Upper lobe of left lung (tissue), 6 donors: ENCODE data around the gene IFI27L2. TPM values are rescaled to one million over a fixed set of nuclear protein-coding genes. Genes with fewer than 3 reads are reported as not detected.

Source experiments
- ATAC-seq, 2 donors: fragments of 200-7000 bp; cut with Tn5 transposase; one replicate each; pipeline ENCODE4 v1.9.1; 2022; ENCODE audit warnings: mild to moderate bottlenecking in 2 of 2, moderate library complexity in 2 of 2; ENCODE audit not compliant: low FRiP score in 2 of 2
- DNase-seq, 2 donors: peaks; one replicate each; pipeline ENCODE4 v3.0.0-alpha.2; 2019 to 2020
- H3K27ac ChIP-seq, 4 donors: fragments of 200-600 bp; sonication (generic); one replicate each; pipeline ENCODE4 v1.5.1; 2016 to 2019
- H3K27me3 ChIP-seq, 4 donors: fragments of 200-600 bp; sonication (generic); one replicate each; pipeline ENCODE4 v1.5.1; 2017 to 2019
- H3K36me3 ChIP-seq, 4 donors: fragments of 200-600 bp; sonication (generic); one replicate each; pipeline ENCODE4 v1.5.1; 2016 to 2019
- H3K4me1 ChIP-seq, 4 donors: fragments of 200-600 bp; sonication (generic); one replicate each; pipeline ENCODE4 v1.5.1; 2018 to 2019
- H3K4me3 ChIP-seq, 4 donors: fragments of 200-600 bp; sonication (generic); one replicate each; pipeline ENCODE4 v1.5.1; 2017 to 2019; ENCODE audit warnings: mild to moderate bottlenecking in 2 of 4, moderate library complexity in 1 of 4
- H3K9me3 ChIP-seq, 4 donors: fragments of 200-600 bp; sonication (generic); one replicate each; pipeline ENCODE4 v1.5.1; 2018 to 2019
- CTCF ChIP-seq, 6 experiments: fragments of 450-650 bp in 4 of 6; fragments of 200-600 bp in 2 of 6; sonication (generic) in 2 of 6; IDR thresholded peaks; one replicate each; pipeline ENCODE4 v1.5.1; 2016 to 2019; ENCODE audit warnings: antibody characterized with exemption in 6 of 6
- EP300 ChIP-seq, 4 donors: sonication (generic); formaldehyde crosslinking; IDR thresholded peaks; one replicate each; pipeline ENCODE4 v1.5.1; 2017; ENCODE audit warnings: antibody characterized with exemption in 4 of 4, control low read depth in 2 of 4
- POLR2A ChIP-seq, 4 donors: fragments of 450-650 bp; IDR thresholded peaks; one replicate each; pipeline ENCODE4 v1.5.1; 2016 to 2017; ENCODE audit warnings: antibody characterized with exemption in 4 of 4, mild to moderate bottlenecking in 2 of 4
- POLR2AphosphoS5 ChIP-seq, 2 donors: sonication (generic); formaldehyde crosslinking; IDR thresholded peaks; one replicate each; pipeline ENCODE4 v1.5.1; 2017; ENCODE audit warnings: antibody characterized with exemption in 2 of 2
- WGBS, 2 donors: methylation state at CpG; one replicate each; pipeline ENCODE4 v1.1.5; 2017 to 2018; 5-methylcytosine and 5-hydroxymethylcytosine counted together
- total RNA-seq, 6 donors: library from RNA; depleted of rRNA in 4 of 6; stranded (reverse); fragments of >200 nt in 4 of 6; gene quantifications; one replicate each; pipeline versions ENCODE4 v1.1.0 to v1.2.1, GENCODE V29; 2016 to 2021
- donor health status: DM: no; HTN: no; CAD: no; lungs with moderate emphysema.
- donor health status: DM: no; HTN: yes; CAD: no; lungs with severe emphysema.

Gene IFI27L2
- total RNA-seq, 6 donors from 2014 or later = 45.2 to 118 (median 70.8) TPM

GRCh38 chr14:94143239-94143638 lies 13.8 kb upstream of the IFI27L2 start:
- H3K4me3 ChIP-seq = no peak overlapping the region
- no peaks in the 10 kb centered on the region for H3K36me3 ChIP-seq
- H3K4me1 ChIP-seq = peaks cover 3 to 13% (median 7%) of the 10 kb centered on the region in 4 donors
- DNase-seq (no peak), ATAC-seq (no peak)
- H3K9me3 ChIP-seq = no peaks in the 10 kb centered on the region
- no peak overlapping the region for H3K27ac ChIP-seq
- no peak for TF ChIP-seq POLR2AphosphoS5 (IDR thresholded peaks at IDR 0.05)
- no peak for TF ChIP-seq POLR2A (IDR thresholded peaks at IDR 0.05)
- TF ChIP-seq CTCF (IDR thresholded peaks at IDR 0.05) = no peak
- TF ChIP-seq EP300 (IDR thresholded peaks at IDR 0.05) = no peak
- WGBS, 2 donors = 75 to 91% methylated on average over 3 of the region's 3 CpGs
- H3K27me3 ChIP-seq = no peaks in the 10 kb centered on the region

DNA sequence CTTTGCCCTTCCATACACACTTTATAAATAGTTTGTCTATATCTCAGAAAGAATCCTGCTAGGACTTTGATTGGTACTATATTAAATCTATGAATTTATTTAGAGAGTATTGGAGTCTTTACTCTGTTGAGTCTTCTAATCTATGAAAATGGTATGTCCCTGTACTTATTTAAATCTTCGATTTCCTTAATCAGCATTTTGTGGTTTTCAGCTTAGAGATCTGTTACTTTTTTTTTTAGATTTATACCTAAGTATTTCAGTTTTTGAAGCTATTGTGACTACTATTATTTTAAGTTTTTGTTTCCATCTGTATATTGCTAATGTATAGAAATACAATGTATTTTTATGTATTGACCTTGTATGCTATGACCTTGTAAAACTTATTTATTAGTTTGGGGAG lies 13.4 kb upstream of the IFI27L2 start:
- Histone ChIP-seq H3K4me3 (no peak overlapping the region), H3K9me3 (no peaks in the 10 kb centered on the region), H3K27ac (no peak overlapping the region), H3K4me1 (peaks cover 3 to 17% (median 7%) of the 10 kb centered on the region in 4 donors), H3K36me3 (no peaks in the 10 kb centered on the region), H3K27me3 (no peaks in the 10 kb centered on the region)
- ATAC-seq (no peak), DNase-seq (no peak)
- WGBS, 2 donors = 84 to 94% methylated on average over 1 of the region's 1 CpG
- TF ChIP-seq POLR2AphosphoS5 (IDR thresholded peaks at IDR 0.05) = no peak
- no peak for TF ChIP-seq EP300 (IDR thresholded peaks at IDR 0.05)
- TF ChIP-seq CTCF (IDR thresholded peaks at IDR 0.05) = no peak
- no peak for TF ChIP-seq POLR2A (IDR thresholded peaks at IDR 0.05)

- DNase-seq (no peak), ATAC-seq (no peak)
- peaks cover 3 to 19% (median 7%) of the 10 kb centered on the region in 4 donors for H3K4me1 ChIP-seq
- TF ChIP-seq EP300 (IDR thresholded peaks at IDR 0.05) (no peak), POLR2A (IDR thresholded peaks at IDR 0.05) (no peak), CTCF (IDR thresholded peaks at IDR 0.05) (no peak), POLR2AphosphoS5 (IDR thresholded peaks at IDR 0.05) (no peak)
- 77 to 84% methylated on average over 3 of the region's 3 CpGs for WGBS, 2 donors
- H3K27ac ChIP-seq = no peak overlapping the region
- no peaks in the 10 kb centered on the region for H3K36me3 ChIP-seq
- no peaks in the 10 kb centered on the region for H3K9me3 ChIP-seq
- H3K27me3 ChIP-seq = no peaks in the 10 kb centered on the region
- H3K4me3 ChIP-seq = no peak overlapping the region
Observed at GRCh38 chr14:94142247-94142646, 12.8 kb upstream of the IFI27L2 start.

DNA sequence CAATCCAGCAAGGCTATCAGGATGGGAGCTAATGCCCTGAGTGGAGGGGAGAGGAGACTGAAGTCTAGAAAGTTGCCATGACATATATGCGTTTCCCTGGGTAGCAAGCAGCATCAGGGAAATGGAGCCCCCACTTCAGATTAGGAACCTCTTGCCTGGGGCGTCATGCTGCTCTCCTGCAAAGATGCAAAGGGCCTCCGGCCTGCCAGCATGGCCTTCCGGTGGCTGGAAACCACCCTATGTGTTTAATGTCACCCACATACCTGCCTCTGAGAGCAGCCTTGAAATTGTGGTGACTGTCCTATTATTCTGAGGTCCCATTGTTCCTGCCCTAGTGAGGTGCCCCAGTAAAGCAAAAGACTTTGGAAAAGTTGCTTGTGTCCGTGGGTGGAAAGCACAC lies 10.0 kb upstream of the IFI27L2 start:
- peaks cover 0 to 14% (median 10%) of the 10 kb centered on the region in 4 donors for H3K4me1 ChIP-seq
- no peak overlapping the region for H3K27ac ChIP-seq
- H3K27me3 ChIP-seq = no peaks in the 10 kb centered on the region
- H3K36me3 ChIP-seq = no peaks in the 10 kb centered on the region
- H3K4me3 ChIP-seq = no peak overlapping the region
- no peak for DNase-seq
- WGBS, 2 donors = 88 to 91% methylated on average over 5 of the region's 5 CpGs
- no peak for ATAC-seq
- H3K9me3 ChIP-seq = peaks cover 0 to 4% (median 0%) of the 10 kb centered on the region in 4 donors
- no peak for TF ChIP-seq POLR2A (IDR thresholded peaks at IDR 0.05)

GRCh38 chr14:94139006-94139405 lies 9.6 kb upstream of the IFI27L2 start:
- DNase-seq (no peak), ATAC-seq (no peak)
- Histone ChIP-seq H3K36me3 (no peaks in the 10 kb centered on the region), H3K4me1 (peaks cover 0 to 14% (median 10%) of the 10 kb centered on the region in 4 donors), H3K4me3 (no peak overlapping the region), H3K9me3 (peaks cover 0 to 4% (median 0%) of the 10 kb centered on the region in 4 donors), H3K27ac (peak overlapping the region in 2 of 4 donors; percentile 67 to 73), H3K27me3 (no peaks in the 10 kb centered on the region)
- TF ChIP-seq POLR2A (IDR thresholded peaks at IDR 0.05) (no peak), EP300 (IDR thresholded peaks at IDR 0.05) (no peak), CTCF (IDR thresholded peaks at IDR 0.05) (no peak), POLR2AphosphoS5 (IDR thresholded peaks at IDR 0.05) (no peak)
- WGBS, 2 donors = 66 to 83% methylated on average over 5 of the region's 5 CpGs
